ENCODE data around the gene LHX6. TPM values are rescaled to one million over a fixed set of nuclear protein-coding genes. Genes with fewer than 3 reads are reported as not detected.

LHX6 gene
- total and polyA plus RNA-seq, 9 of the 15 experiments (the other 6 are each of a cell fraction or from before 2014, with no cell fraction given) = 2.8 to 16.3 (median 7.9) TPM

GRCh38 chr9:122265149-122265915 is 36.6 kb upstream of the LHX6 start (continued):
- TF ChIP-seq CTCF (IDR thresholded peaks at IDR 0.05 in 2 of 3, conservative IDR thresholded peaks at IDR 0.05 in 1 of 3; ENCODE audit: insufficient read depth in 2 of 3, low read depth in 1 of 3, low read length in 3 of 3) (peak in 1 of 3 experiments; percentile 39; a peak in 2 of 6 replicates), PBX2 (CRISPR knock-in tag; IDR thresholded peaks at IDR 0.05; ENCODE audit: low read depth) (no peak), PBX2 (tag; conservative IDR thresholded peaks at IDR 0.05; ENCODE audit: low read depth) (no peak), EHMT2 (IDR thresholded peaks at IDR 0.05) (no peak), ZNF274 (IDR thresholded peaks at IDR 0.05; ENCODE audit: borderline replicate concordance, low read depth, low read length) (no peak), FOXA3 (CRISPR knock-in tag; conservative IDR thresholded peaks at IDR 0.05 in 1 of 2, IDR thresholded peaks at IDR 0.05 in 1 of 2) (no peak), PHF20 (IDR thresholded peaks at IDR 0.05; ENCODE audit: partially characterized antibody) (peak; percentile 30), ZNF778 (CRISPR knock-in tag; IDR thresholded peaks at IDR 0.05) (no peak), ELF2 (CRISPR knock-in tag; IDR thresholded peaks at IDR 0.05) (peak; percentile 73), CC2D1A (IDR thresholded peaks at IDR 0.05) (no peak), MTA1 (IDR thresholded peaks at IDR 0.05; ENCODE audit: borderline replicate concordance) (peak; percentile 20), E2F8 (IDR thresholded peaks at IDR 0.05; ENCODE audit: low read depth, partially characterized antibody) (peak; percentile 18)

All from K562 (cell line).